K562 (cell line): ENCODE data around the gene ZNHIT1. TPM values are rescaled to one million over a fixed set of nuclear protein-coding genes. Genes with fewer than 3 reads are reported as not detected.
A peak's percentile ranks its signal among the peaks of the same experiment; 100 is the strongest.

Source experiments
- HOMEZ ChIP-seq: fragments of 250-450 bp; sonication (Bioruptor Pico); IDR thresholded peaks from 2 replicates; pipeline ENCODE4 v1.4.0; 2020; ENCODE audit warnings: mild to moderate bottlenecking, moderate library complexity
- MGA ChIP-seq: fragments of 450-650 bp; IDR thresholded peaks from 2 replicates; pipeline ENCODE4 v1.6.1; 2016; ENCODE audit warnings: mild to moderate bottlenecking, moderate library complexity
- PCBP1 ChIP-seq: fragments of 200-400 bp; formaldehyde crosslinking; IDR thresholded peaks from 2 replicates; pipeline ENCODE4 v1.6.1; 2018; ENCODE audit warnings: mild to moderate bottlenecking, low read depth, low read length; ENCODE audit not compliant: poor library complexity, severe bottlenecking
- PTRF ChIP-seq: fragments of 450-650 bp; IDR thresholded peaks from 2 replicates; pipeline ENCODE4 v1.6.1; 2016; ENCODE audit warnings: mild to moderate bottlenecking, missing genetic modification characterization, missing compliant biosample characterization
- RBFOX2 ChIP-seq: fragments of 200-400 bp; formaldehyde crosslinking; IDR thresholded peaks from 2 replicates; pipeline ENCODE4 v1.6.1; 2017; ENCODE audit warnings: low read depth, mild to moderate bottlenecking, low read length, moderate library complexity
- SRF ChIP-seq, 2 experiments: fragments of 250-450, 450-650 bp in 1 of 2; sonication (Bioruptor Pico) in 1 of 2; sonication (generic) in 1 of 2; formaldehyde crosslinking; IDR thresholded peaks; 2 replicates each; pipeline versions ENCODE4 v1.5.0 to v1.5.1; 2020 to 2022; ENCODE audit warnings: mild to moderate bottlenecking in 1 of 2, missing genetic modification reagents in 1 of 2
- TAF1 ChIP-seq: IDR thresholded peaks from 2 replicates; pipeline ENCODE4 v1.6.1; 2011; ENCODE audit warnings: mild to moderate bottlenecking, low read length, moderate library complexity; ENCODE audit not compliant: insufficient read depth, control insufficient read depth, severe bottlenecking; ENCODE audit errors: extremely low read depth
- ZNF24 ChIP-seq: fragments of 450-650 bp; IDR thresholded peaks from 2 replicates; pipeline ENCODE4 v1.6.1; 2016
- polyA plus RNA-seq, 8 experiments: library from polyadenylated mRNA; depleted of rRNA in 4 of 8; stranded (reverse) in 5 of 8; unstranded in 3 of 8; fragments of >200 nt; fragmentation: Nextera tagmentation in 2 of 8; fragmentation: Illumina TruSeq in 1 of 8; extraction: Ambion mirVana in 2 of 8; extraction: Trizol in 1 of 8; gene quantifications; 2 replicates each; pipeline versions ENCODE4 v1.2.1 to v1.2.3, GENCODE V29; 2011 to 2014; ENCODE audit warnings: inconsistent platforms in 1 of 8, missing spikeins in 1 of 8
- total RNA-seq, 7 experiments: library from RNA; depleted of rRNA in 6 of 7; stranded (reverse); fragments of >200 nt in 6 of 7; fragmentation: Illumina TruSeq in 2 of 7; extraction: Trizol in 2 of 7; gene quantifications; 2 replicates each; pipeline versions ENCODE4 v1.2.1 to v1.2.3, GENCODE V29; 2011 to 2021; ENCODE audit warnings: low replicate concordance in 1 of 7

Gene ZNHIT1
- total and polyA plus RNA-seq, 9 of the 15 experiments (the other 6 are each of a cell fraction or from before 2014, with no cell fraction given), result 6.4 to 162 (median 70.1) TPM

- TF ChIP-seq ZNF24 (no peak), RBFOX2 (no peak; the same call in 1 of the 2 replicates), MGA (peak; percentile 84), TAF1 (no peak), HOMEZ (CRISPR knock-in tag) (no peak), PTRF (tag) (no peak), PCBP1 (no peak), SRF (CRISPR knock-in tag; IDR thresholded peaks at IDR 0.05) (no peak)
These were observed 1.0 kb upstream of the ZNHIT1 start (continued) for GRCh38 chr7:101216860-101217387.
